GM19035 (cell line): ENCODE data around the gene PRUNE1.

Experiments used
- ATAC-seq: cut with Tn5 transposase; IDR thresholded peaks from one replicate; pipeline ENCODE4 v1.9.1; 2021; ENCODE audit not compliant: unreplicated experiment

PRUNE1 gene

GRCh38 chr1:151008244-151009205 lies at the start of gene PRUNE1:
PRUNE1 (plus strand) TSS chr1:151008449; CDS start chr1:151008633, 184 bp downstream.
- ATAC-seq = peak; percentile 75

- ATAC-seq = no peak
These were observed 47.6 kb upstream of the PRUNE1 start for GRCh38 chr1:150960646-150961045.

DNA sequence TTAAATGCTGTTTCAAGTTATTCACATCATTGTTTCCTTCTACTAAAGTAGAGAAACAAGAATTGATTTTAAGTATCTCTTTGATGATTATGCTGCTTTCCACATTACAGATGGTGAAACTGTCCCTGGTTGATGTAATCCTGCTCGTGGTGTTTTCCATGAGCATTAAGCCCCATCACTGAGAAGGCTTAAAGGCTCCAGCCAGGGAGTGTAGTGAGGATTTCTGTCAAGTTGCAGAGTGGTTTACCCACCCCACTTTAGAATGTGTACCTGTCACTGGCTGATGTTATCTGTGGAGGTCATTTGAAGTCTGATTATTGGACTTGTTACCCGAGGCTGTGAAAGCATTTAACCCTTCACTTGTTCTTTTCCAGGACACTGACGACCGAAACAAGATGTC lies 46.5 kb upstream of the PRUNE1 start:
- no peak for ATAC-seq

GRCh38 chr1:150963321-150964163 lies 44.7 kb upstream of the PRUNE1 start:
- no peak for ATAC-seq

GRCh38 chr1:150964164-150964489 lies 44.1 kb upstream of the PRUNE1 start:
- ATAC-seq = no peak

DNA sequence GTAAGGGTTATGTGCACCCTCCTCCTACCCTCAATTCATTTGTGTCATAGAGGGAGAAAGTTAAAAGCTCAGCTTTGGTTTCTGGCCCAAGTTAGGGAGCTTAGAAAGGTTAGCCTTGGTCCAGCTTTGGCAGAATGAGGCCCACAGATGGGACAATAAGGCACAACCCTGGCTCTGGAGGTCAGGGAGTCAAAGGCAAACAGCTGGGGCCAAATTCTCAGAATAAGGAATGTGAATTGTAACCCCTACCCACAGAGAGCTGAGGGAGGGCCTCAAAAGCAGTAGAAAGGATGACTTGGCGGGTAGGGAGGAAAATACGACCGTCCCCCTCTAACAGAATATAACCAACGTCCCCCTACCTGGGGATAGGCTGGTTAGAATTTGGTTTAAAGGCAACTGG lies 42.6 kb upstream of the PRUNE1 start:
- ATAC-seq = no peak

- ATAC-seq = no peak
These were observed 42.2 kb upstream of the PRUNE1 start for GRCh38 chr1:150966011-150966410.

DNA sequence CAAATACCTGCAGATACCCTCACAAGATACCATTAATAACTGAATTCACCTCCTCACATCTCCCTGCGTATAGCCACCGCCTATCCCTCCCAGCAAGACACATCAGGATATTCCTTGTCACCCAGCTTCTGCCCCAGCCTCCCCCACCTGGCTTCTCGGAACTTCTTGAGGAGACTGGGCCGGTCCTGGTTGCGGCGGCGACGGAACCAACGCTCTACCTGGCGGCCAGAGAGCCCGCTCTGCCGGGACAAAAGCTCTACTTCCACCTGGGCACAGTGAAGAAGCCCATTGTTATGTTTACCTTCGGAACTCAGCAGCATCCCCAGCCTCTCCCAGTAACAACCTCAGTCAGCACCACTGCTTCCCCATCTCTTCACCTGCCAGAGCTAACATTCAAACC lies 40.3 kb upstream of the PRUNE1 start:
- no peak for ATAC-seq

GRCh38 chr1:150968491-150968890 lies 39.8 kb upstream of the PRUNE1 start:
- no peak for ATAC-seq

DNA sequence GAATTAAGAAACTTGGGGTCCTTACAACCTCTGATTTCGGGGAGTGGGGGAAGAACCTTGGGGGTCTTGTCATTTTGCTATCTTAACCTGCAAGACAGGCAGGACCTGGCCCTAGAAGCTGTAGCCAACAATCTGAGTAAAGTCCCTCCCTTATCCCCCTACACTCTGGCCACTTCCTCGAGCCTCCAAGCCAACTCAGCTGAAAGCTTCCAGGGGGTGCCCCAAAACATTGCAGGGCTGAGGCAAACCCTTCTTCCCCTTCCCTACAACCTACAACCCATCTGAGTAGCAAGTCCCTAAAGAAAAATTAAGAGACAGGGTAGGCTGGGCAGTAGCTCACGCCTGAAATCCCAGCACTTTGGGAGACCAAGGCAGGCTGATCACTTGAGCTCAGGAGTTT lies 38.6 kb upstream of the PRUNE1 start:
- ATAC-seq = no peak

DNA sequence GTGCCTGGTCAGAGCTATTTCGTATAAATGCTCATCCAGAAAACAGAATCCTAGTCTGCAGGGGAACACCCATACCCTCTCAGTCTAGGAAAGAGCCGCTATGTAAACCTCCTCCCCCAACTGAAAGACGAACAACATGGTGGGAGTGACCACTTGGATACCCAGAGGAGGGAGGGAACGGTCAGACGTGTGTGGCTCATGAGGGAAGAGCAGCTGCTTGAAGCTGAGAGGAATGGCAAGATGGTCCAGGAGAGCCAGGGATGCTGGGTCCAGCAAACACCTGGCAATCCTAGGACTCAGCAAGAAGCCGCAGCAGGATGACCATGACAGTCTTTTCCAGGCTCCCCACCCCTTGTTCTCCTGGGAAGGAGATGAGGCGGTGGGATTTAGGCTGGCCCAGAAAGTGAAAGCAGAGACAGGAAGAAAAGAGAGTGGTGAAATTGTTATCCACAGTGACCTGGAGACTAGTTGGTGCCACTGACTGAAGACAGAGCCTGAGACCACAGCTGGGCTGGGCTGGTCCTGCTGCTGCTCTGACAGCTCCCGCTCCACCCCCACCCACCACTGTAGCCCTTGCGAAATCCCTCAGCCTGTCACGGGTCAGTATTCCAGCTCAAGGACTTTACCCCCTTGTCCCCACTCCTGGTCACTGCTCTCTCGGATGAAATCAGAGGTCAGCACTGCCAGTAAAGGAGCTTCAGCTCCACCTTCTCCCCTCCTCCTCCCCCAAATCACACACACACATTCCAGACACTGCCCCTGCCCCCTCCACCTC lies 37.3 kb upstream of the PRUNE1 start:
- no peak for ATAC-seq

DNA sequence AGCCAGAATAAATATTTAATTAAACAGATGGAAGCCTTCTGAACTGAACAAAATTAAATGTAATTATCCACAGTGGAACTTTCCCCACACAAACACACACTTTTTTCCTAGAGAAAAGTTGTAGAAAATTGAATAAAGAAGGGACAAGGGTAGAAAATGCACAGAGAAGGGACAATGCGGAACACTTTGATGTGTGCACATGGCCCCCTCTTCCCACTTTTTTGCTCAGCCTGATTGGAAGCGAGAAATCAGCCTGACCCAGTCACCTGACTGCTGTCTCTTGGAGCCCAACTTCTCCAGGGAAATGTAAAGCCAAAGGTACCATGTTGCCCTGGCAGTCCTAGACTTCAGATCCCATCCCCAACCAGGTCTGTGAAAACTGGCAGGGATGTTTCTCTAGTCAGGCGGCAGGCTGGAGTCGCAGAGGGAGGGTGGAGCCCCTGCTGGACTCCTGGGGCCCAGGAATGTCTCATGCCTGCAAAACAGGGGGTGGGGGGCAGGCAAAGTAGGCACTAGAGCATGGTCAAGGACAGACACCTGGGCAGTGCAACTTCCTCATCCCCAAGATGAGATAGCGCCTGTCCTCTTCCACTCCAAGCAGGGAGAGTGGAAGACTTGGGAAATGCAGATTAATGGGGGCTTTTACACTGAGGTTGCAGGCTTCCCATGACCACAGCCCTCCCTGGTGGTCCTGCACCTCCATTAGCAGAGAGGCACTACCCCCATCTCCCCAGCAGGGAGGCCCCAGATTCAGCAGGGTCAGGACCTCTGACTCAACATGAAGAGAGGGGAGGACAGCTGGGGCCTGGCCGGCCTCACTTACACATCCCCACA lies 36.4 kb upstream of the PRUNE1 start:
- ATAC-seq = no peak

DNA sequence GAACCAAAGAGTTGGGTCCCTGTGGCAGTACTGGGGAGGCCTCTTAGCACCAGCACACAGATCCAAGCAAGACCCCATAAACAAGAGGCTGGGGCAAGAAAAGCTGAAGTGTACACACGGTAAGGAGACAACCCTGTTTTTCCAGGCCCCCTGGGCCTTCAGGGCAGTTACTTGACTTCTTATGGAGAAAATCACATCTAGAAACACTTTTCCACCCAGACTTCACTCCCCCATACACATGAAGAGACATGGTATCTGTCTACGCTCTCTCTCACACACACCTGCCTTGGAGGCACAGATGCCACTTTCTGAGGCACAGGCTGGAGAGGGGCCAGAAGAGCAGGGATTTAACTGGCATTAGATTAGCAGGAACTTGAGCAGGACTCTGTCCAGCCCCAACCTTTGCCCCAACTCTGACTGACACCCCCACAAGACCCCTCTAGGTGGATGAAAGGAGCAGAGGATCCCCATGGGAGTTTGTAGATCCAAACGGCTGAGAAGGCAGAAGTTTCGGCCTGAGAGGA lies 35.8 kb upstream of the PRUNE1 start:
- ATAC-seq = no peak

- no peak for ATAC-seq
These were observed 34.9 kb upstream of the PRUNE1 start for GRCh38 chr1:150973258-150973835.

DNA sequence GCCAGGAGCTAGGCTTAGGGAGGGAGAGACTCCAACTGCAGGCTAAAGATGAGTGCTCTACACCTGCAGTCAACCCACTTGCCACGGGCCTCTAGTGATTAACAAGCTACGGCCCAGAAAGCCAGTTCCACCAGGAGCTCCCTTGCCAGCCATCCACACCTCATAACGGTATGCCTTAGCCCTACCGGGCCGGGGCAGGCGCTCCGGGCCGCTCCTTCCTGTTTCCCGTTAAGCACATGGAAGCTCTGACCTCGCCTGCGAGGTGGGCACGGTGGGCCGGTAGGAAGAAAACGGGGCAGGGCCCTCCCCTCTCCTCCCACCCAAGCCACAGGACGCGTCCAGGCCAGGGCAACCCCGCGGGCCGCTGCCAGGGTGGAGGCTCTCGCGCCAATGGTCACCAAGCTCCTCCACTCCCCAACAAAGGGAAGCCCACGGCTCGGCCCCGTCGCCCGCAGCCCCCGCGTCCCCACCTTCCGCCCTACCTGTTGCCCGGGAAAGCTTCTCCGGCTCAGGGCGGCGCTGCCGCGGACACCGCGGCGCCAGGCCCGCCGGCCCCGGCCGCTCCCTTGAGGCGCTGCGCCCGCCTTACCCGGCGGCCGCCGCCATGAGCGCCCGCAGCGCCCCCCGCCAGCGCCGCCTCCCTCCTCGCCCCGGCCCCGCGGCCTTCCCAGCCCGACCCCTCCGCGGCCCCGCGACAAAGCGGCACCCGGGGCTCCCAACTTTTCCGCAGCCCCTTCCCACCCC lies 34.2 kb upstream of the PRUNE1 start:
- ATAC-seq = peak; percentile 46

DNA sequence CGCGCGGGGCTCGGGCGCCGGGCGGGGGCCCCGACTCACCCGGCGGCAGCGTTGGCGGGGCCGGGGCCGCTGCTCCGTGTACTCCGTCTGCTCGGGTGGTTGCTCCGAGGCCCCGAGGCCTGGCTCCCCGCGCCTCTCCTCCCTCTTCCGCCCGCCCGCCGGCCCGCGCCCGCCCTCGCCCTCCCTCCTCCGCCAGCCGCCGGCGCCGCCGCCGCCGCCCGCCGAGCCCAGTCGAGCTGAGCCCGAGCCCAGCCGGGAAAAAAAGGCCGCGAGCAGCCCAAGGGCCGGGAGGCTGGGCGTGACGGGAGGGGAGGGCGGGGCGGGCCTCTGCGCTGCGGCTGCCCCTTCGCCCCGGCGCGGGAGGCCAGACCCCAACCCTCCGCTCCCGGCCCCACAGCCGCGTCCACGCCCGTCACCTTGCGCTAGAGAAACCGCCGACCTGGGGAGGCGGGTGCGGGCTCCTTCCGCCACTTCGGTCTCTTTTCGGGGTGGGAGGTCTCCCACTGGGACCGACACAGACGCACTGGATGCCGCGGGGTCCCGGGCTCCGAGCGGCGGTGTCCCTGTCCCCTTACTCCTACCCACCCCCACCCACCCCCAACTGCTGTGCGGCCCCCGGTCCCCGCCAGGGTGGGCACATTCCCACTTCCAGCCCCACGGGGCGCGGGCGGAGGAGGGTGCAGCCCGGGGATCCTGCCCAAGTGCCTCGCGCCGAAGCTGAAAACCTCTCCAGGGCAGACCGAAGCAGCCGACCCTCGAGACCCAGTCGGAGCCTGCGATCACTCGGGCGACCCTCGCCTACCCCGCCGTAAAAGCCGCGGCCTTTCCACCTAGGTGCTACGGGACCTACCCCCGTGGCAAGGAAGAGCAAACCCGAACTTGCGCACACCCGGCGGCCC lies 33.4 kb upstream of the PRUNE1 start, which contains the start of gene CERS2:
CERS2 (minus strand) TSS at position 256 of the 899 bp plus-strand sequence. CDS start 5,745 bp downstream, outside the sequence.
- ATAC-seq = peak; percentile 57

DNA sequence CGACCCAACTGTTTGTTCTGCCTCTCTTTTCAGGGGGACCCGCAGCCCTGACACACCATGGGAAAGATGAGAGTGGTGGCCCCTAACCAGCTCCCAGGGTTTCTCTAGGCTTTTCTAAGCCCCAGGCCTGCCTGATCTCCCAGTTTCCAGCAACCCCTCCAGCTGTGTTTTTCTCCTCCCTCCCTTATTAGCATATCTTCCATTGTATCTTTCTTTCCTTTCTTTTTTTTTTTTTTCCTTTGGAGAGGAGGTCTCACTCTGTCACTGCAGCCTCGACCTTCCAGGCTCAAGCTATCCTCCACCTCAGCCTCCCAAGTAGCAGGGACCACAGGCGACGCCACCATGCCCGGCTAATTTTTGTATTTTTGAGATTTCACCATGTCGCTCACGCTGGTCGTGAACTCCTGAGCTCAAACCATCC lies 31.8 kb upstream of the PRUNE1 start:
- no peak for ATAC-seq
